Measurements from ENCODE around the gene TP63. TPM values are rescaled to one million over a fixed set of nuclear protein-coding genes. Genes with fewer than 3 reads are reported as not detected.

Gene TP63
- total RNA-seq, 2 donors from 2014 or later: not detected

DNA sequence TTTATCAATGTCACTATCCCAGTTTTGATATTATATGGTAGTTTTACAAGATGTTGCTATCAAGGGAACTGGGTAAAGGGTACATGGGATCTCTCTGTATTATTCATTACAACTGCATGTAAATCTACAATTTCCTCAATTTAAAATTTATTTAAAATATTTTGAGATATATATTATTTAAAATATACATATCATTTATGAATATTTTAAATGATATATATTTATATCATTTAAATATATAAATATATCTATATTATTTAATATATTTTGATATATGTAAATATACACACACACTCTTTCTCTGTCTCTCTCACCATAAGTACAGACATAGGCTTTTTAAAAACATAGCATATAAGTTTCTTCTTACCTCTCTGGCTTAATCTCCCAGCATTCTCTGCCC lies 104.7 kb downstream of the TP63 start:
- H3K4me3 ChIP-seq: no peak overlapping the region
- DNase-seq: no peak
- H3K9me3 ChIP-seq: no peaks in the 10 kb centered on the region

DNA sequence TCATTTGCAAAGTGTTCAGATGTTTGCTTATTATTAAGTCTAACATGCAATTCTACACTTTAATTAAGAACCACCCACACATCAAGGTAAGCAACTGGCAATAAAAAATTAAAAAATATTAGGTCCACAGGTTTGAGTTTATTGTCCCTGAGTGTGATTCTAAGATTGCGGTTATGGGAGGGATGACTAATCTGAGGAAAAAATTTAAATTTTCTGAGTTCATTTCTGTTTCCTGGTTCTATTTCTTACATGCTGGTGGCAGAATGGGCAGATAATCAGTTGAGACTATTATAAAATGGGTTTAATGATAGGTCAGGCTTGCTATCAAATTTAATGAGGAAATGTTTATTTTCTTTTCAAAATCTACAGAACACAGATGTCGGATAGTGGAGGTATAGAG lies 105.9 kb downstream of the TP63 start:
- intact Hi-C loops (cut with DNase I): no loop called here
- Histone ChIP-seq H3K27me3 (no peaks in the 10 kb centered on the region), H3K4me3 (no peak overlapping the region), H3K4me1 (no peaks in the 10 kb centered on the region), H3K36me3 (replicated peaks in 1 of 2; ENCODE audit: insufficient read depth in 1 of 2, low read depth in 2 of 2) (no peaks in the 10 kb centered on the region), H3K27ac (no peak overlapping the region), H3K9me3 (no peaks in the 10 kb centered on the region)
- TF ChIP-seq, protein P1, sequence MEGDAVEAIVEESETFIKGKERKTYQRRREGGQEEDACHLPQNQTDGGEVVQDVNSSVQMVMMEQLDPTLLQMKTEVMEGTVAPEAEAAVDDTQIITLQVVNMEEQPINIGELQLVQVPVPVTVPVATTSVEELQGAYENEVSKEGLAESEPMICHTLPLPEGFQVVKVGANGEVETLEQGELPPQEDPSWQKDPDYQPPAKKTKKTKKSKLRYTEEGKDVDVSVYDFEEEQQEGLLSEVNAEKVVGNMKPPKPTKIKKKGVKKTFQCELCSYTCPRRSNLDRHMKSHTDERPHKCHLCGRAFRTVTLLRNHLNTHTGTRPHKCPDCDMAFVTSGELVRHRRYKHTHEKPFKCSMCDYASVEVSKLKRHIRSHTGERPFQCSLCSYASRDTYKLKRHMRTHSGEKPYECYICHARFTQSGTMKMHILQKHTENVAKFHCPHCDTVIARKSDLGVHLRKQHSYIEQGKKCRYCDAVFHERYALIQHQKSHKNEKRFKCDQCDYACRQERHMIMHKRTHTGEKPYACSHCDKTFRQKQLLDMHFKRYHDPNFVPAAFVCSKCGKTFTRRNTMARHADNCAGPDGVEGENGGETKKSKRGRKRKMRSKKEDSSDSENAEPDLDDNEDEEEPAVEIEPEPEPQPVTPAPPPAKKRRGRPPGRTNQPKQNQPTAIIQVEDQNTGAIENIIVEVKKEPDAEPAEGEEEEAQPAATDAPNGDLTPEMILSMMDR (IDR thresholded peaks at IDR 0.05): no peak
- no peak for TF ChIP-seq POLR2A (IDR thresholded peaks at IDR 0.05)
- DNase-seq (no peak), ATAC-seq (no peak)
- WGBS, 2 donors: 79 to 92% methylated on average over 2 of the region's 2 CpGs

More for the DNA sequence above, 104.7 kb downstream of the TP63 start:
- Histone ChIP-seq H3K27ac (no peak overlapping the region), H3K27me3 (no peaks in the 10 kb centered on the region), H3K36me3 (replicated peaks in 1 of 2; ENCODE audit: insufficient read depth in 1 of 2, low read depth in 2 of 2) (no peaks in the 10 kb centered on the region), H3K4me1 (no peaks in the 10 kb centered on the region)
- TF ChIP-seq, protein P1 (IDR thresholded peaks at IDR 0.05): no peak
- TF ChIP-seq POLR2A (IDR thresholded peaks at IDR 0.05): no peak
- no peak for ATAC-seq
- intact Hi-C loops (cut with DNase I): no loop called here

DNA sequence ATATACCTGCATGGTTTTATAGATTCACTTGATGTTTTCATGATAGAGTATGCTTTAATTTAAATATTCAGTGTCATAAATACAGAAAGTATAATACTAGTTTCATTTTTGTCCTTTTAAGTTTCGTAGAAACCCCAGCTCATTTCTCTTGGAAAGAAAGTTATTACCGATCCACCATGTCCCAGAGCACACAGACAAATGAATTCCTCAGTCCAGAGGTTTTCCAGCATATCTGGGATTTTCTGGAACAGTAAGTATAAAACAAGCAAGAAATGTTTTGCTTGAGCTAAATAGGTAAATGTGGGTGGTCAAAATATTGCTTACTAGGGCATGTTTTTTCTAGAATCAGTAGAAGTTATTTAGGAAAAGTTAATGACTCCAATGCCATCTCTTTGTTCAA lies 106.4 kb downstream of the TP63 start:
- H3K4me1 ChIP-seq: no peaks in the 10 kb centered on the region
- no peak overlapping the region for H3K4me3 ChIP-seq
- 73 to 81% methylated on average over 2 of the region's 2 CpGs for WGBS, 2 donors
- H3K27ac ChIP-seq: no peak overlapping the region
- H3K27me3 ChIP-seq: no peaks in the 10 kb centered on the region
- H3K9me3 ChIP-seq: no peaks in the 10 kb centered on the region
- ATAC-seq (no peak), DNase-seq (no peak)
- no peak for TF ChIP-seq POLR2A (IDR thresholded peaks at IDR 0.05)
- TF ChIP-seq, protein P1 (IDR thresholded peaks at IDR 0.05): no peak
- intact Hi-C loops (cut with DNase I): no loop called here
- H3K36me3 ChIP-seq (replicated peaks in 1 of 2; ENCODE audit: insufficient read depth in 1 of 2, low read depth in 2 of 2): no peaks in the 10 kb centered on the region

DNA sequence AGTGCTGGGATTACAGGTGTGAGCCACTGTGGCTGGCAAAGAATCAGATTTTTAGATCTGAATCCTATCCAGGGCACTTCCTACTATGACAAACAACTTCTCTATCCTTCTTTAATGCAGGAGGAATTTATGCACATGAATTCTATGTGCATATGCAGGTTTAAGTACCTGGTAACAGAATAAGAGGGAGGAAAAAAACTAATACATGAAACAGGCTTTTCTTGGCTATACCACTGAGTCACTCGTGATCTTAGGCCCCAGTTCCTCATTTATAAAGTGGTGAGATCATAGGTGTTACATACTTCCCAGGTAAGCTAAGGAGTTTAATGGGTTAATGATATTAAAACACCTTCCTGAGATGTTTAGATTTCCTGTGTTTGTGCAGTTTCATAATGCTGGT lies 108.2 kb downstream of the TP63 start:
- DNase-seq: no peak
- no peak overlapping the region for H3K4me3 ChIP-seq
- intact Hi-C loops (cut with DNase I): no loop called here
- WGBS, 2 donors: 32 to 53% methylated on average over 1 of the region's 1 CpG
- no peak for ATAC-seq
- no peak overlapping the region for H3K27ac ChIP-seq
- H3K36me3 ChIP-seq (replicated peaks in 1 of 2; ENCODE audit: insufficient read depth in 1 of 2, low read depth in 2 of 2): no peaks in the 10 kb centered on the region
- no peaks in the 10 kb centered on the region for H3K9me3 ChIP-seq
- no peaks in the 10 kb centered on the region for H3K27me3 ChIP-seq
- no peaks in the 10 kb centered on the region for H3K4me1 ChIP-seq
- no peak for TF ChIP-seq POLR2A (IDR thresholded peaks at IDR 0.05)
- TF ChIP-seq, protein P1 (IDR thresholded peaks at IDR 0.05): no peak

DNA sequence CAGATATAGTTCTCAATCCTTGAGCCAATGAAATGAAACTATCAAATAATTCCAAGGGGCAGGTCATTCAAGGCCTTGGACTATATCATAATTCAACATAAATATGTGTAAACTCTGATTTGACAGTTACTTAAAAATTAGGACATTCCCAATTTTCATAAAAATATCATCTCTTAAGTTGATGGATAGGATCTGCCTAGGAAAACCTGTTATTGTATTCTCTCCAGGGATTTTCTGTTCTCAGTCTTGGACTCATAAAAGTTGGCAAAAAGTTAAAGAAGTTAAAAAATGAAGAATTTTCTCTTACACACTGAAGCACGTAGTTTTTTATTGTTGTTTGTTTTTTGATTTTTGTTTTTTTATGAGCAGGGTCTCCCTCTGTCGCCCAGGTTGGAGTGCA lies 109.0 kb downstream of the TP63 start:
- Histone ChIP-seq H3K4me3 (no peak overlapping the region), H3K27me3 (no peaks in the 10 kb centered on the region), H3K9me3 (no peaks in the 10 kb centered on the region), H3K36me3 (replicated peaks in 1 of 2; ENCODE audit: insufficient read depth in 1 of 2, low read depth in 2 of 2) (no peaks in the 10 kb centered on the region), H3K4me1 (no peaks in the 10 kb centered on the region), H3K27ac (no peak overlapping the region)
- WGBS, 2 donors: 79 to 82% methylated on average over 2 of the region's 2 CpGs
- intact Hi-C loops (cut with DNase I): no loop called here
- no peak for DNase-seq
- no peak for TF ChIP-seq POLR2A (IDR thresholded peaks at IDR 0.05)
- TF ChIP-seq, protein P1 (IDR thresholded peaks at IDR 0.05): no peak
- no peak for ATAC-seq

Measured in body of pancreas (tissue), 4 donors.